ENCODE measurements around the gene TDRD3. TPM values are rescaled to one million over a fixed set of nuclear protein-coding genes. Genes with fewer than 3 reads are reported as not detected.

TDRD3 gene
- total RNA-seq, 1 donor from 2014 or later = 17.3 TPM

DNA sequence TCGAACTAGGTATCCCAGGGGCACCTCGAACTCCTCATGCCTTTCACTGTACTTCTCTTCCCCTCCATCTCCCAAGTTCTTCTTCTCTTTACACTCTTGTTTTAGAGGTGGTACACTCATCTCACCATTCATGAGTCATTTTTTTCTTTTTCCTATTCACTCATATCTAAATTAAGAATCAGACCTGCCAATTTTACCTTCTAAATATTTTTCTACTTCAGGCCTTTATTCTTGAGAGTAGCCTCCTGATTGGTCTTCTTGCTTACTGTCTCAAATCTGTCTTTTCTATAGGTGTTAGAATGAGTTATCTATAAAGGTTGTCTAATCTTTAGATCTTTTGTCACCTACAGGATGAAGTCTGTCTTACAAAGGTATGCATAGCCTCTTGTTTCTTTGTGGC lies 20.7 kb downstream of the TDRD3 start:
- H3K4me3 Mint-ChIP-seq (ENCODE audit: unreplicated experiment) = no peak overlapping the region
- no peaks in the 10 kb centered on the region for H3K36me3 Mint-ChIP-seq (ENCODE audit: low read depth, unreplicated experiment)
- TF ChIP-seq, protein P1, sequence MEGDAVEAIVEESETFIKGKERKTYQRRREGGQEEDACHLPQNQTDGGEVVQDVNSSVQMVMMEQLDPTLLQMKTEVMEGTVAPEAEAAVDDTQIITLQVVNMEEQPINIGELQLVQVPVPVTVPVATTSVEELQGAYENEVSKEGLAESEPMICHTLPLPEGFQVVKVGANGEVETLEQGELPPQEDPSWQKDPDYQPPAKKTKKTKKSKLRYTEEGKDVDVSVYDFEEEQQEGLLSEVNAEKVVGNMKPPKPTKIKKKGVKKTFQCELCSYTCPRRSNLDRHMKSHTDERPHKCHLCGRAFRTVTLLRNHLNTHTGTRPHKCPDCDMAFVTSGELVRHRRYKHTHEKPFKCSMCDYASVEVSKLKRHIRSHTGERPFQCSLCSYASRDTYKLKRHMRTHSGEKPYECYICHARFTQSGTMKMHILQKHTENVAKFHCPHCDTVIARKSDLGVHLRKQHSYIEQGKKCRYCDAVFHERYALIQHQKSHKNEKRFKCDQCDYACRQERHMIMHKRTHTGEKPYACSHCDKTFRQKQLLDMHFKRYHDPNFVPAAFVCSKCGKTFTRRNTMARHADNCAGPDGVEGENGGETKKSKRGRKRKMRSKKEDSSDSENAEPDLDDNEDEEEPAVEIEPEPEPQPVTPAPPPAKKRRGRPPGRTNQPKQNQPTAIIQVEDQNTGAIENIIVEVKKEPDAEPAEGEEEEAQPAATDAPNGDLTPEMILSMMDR (IDR thresholded peaks at IDR 0.05; ENCODE audit: unreplicated experiment) = no peak
- H3K9me3 Mint-ChIP-seq (ENCODE audit: unreplicated experiment) = no peaks in the 10 kb centered on the region
- H3K4me1 Mint-ChIP-seq (ENCODE audit: unreplicated experiment) = no peaks in the 10 kb centered on the region
- DNase-seq (ENCODE audit: low spot score) = no peak
- no peak overlapping the region for H3K27ac Mint-ChIP-seq (ENCODE audit: unreplicated experiment)
- H3K27me3 Mint-ChIP-seq (ENCODE audit: unreplicated experiment) = peaks cover 2% of the 10 kb centered on the region

DNA sequence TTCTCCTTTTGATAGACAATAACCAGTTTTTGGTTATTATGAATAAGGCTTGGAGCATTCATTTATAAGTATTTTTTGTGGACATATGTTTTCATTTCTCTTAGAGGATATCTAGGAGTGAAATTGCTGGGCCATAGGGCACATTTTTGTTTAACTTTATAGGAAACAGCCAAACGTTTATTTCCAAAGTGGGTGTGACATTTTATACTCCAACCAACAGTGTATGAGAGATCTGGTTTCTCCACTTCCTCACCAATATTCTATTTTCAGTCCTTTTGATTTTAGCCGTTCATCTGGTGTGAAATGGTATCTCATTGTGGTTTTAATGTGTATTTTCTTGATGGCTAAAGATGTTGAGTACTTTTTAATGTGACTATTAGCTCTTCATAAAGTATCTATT lies 21.9 kb downstream of the TDRD3 start:
- no peak overlapping the region for H3K27ac Mint-ChIP-seq (ENCODE audit: unreplicated experiment)
- no peaks in the 10 kb centered on the region for H3K36me3 Mint-ChIP-seq (ENCODE audit: low read depth, unreplicated experiment)
- no peaks in the 10 kb centered on the region for H3K9me3 Mint-ChIP-seq (ENCODE audit: unreplicated experiment)
- no peak overlapping the region for H3K4me3 Mint-ChIP-seq (ENCODE audit: unreplicated experiment)
- peaks cover 2% of the 10 kb centered on the region for H3K27me3 Mint-ChIP-seq (ENCODE audit: unreplicated experiment)
- DNase-seq (ENCODE audit: low spot score) = no peak
- TF ChIP-seq, protein P1 (IDR thresholded peaks at IDR 0.05; ENCODE audit: unreplicated experiment) = no peak
- no peaks in the 10 kb centered on the region for H3K4me1 Mint-ChIP-seq (ENCODE audit: unreplicated experiment)

DNA sequence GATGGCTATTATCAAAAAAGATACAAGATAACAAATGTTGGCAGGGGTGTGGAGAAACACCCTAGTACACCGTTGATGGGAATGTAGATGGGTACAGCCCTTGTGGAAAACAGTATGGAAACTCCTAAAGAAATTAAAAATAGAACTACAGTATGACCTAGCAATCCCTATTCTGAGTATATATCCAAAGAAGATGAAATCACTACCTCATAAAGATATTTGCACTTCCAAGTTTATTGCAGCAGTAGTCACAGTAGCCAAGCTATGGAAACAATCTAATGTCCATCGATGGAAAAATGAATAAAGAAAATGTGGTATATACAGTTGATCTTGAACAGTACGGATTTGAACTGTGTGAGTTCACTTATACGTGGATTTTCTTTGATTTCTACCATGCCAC lies 28.3 kb downstream of the TDRD3 start:
- no peak overlapping the region for H3K4me3 Mint-ChIP-seq (ENCODE audit: unreplicated experiment)
- TF ChIP-seq, protein P1 (IDR thresholded peaks at IDR 0.05; ENCODE audit: unreplicated experiment) = no peak
- H3K27ac Mint-ChIP-seq (ENCODE audit: unreplicated experiment) = no peak overlapping the region
- H3K27me3 Mint-ChIP-seq (ENCODE audit: unreplicated experiment) = peaks cover 2% of the 10 kb centered on the region
- DNase-seq (ENCODE audit: low spot score) = no peak
- H3K9me3 Mint-ChIP-seq (ENCODE audit: unreplicated experiment) = no peaks in the 10 kb centered on the region
- H3K36me3 Mint-ChIP-seq (ENCODE audit: low read depth, unreplicated experiment) = no peaks in the 10 kb centered on the region
- no peaks in the 10 kb centered on the region for H3K4me1 Mint-ChIP-seq (ENCODE audit: unreplicated experiment)

DNA sequence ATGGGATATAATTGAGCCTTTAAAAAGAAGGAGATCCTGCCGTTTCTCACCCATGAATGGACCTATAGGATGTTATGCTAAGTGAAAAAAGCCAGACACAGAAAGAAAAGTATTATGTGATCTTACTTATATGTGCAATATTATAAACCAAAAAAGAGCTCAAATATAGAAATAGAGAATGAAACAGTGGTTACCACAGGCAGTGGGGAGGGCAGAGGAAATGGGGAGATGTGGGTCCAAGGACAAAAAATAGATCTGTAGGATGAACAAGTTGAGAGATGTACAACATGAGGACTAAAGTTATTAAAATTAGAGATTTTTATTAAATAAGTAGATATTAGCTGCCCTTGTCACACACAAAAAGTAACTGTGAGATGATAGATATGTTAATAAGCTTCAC lies 29.1 kb downstream of the TDRD3 start:
- H3K36me3 Mint-ChIP-seq (ENCODE audit: low read depth, unreplicated experiment) = no peaks in the 10 kb centered on the region
- no peak for DNase-seq (ENCODE audit: low spot score)
- no peaks in the 10 kb centered on the region for H3K4me1 Mint-ChIP-seq (ENCODE audit: unreplicated experiment)
- H3K4me3 Mint-ChIP-seq (ENCODE audit: unreplicated experiment) = no peak overlapping the region
- no peaks in the 10 kb centered on the region for H3K9me3 Mint-ChIP-seq (ENCODE audit: unreplicated experiment)
- TF ChIP-seq, protein P1 (IDR thresholded peaks at IDR 0.05; ENCODE audit: unreplicated experiment) = no peak
- H3K27ac Mint-ChIP-seq (ENCODE audit: unreplicated experiment) = no peak overlapping the region
- peaks cover 2% of the 10 kb centered on the region for H3K27me3 Mint-ChIP-seq (ENCODE audit: unreplicated experiment)

DNA sequence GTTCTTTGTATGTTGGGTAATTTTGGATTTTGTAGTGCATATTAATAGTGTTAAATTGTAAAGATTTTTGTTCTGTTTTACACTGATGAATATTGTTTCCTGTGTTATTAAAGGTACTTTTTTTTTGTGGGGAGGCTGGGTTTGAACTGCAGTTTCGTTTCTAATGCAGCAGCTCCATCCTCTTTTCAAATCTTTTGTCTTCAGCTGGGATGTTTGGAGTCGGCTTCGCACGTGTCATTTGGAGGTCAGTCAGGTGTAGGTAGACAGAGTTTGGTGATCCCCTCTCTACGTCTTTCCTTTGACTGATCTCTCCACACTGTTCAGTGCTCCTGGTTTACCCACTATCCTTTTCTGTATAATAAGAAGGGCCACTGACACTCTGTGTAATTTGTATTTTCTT lies 30.3 kb downstream of the TDRD3 start:
- no peak for DNase-seq (ENCODE audit: low spot score)
- H3K27ac Mint-ChIP-seq (ENCODE audit: unreplicated experiment) = no peak overlapping the region
- no peaks in the 10 kb centered on the region for H3K9me3 Mint-ChIP-seq (ENCODE audit: unreplicated experiment)
- H3K36me3 Mint-ChIP-seq (ENCODE audit: low read depth, unreplicated experiment) = no peaks in the 10 kb centered on the region
- H3K27me3 Mint-ChIP-seq (ENCODE audit: unreplicated experiment) = no peaks in the 10 kb centered on the region
- no peak overlapping the region for H3K4me3 Mint-ChIP-seq (ENCODE audit: unreplicated experiment)
- no peaks in the 10 kb centered on the region for H3K4me1 Mint-ChIP-seq (ENCODE audit: unreplicated experiment)
- TF ChIP-seq, protein P1 (IDR thresholded peaks at IDR 0.05; ENCODE audit: unreplicated experiment) = no peak

Measured in endothelial cell (in vitro differentiated cells).